BE2C (cell line): ENCODE data around the gene DNAH6.

ENCODE experiments used
- DNase-seq: peaks from one replicate; pipeline ENCODE4 v3.0.0-alpha.2; 2020
- H3K27me3 ChIP-seq: fragments of 250-450 bp; sonication (Bioruptor Pico); 2 replicates; pipeline ENCODE4 v1.5.1; 2020; ENCODE audit warnings: mild to moderate bottlenecking
- H3K36me3 ChIP-seq: fragments of 250-450 bp; sonication (Bioruptor Pico); 2 replicates; pipeline ENCODE4 v1.5.1; 2020; ENCODE audit warnings: mild to moderate bottlenecking
- H3K4me1 ChIP-seq: fragments of 250-450 bp; sonication (Bioruptor Pico); 2 replicates; pipeline ENCODE4 v1.5.1; 2020
- H3K4me3 ChIP-seq: 2 replicates; pipeline ENCODE4 v1.5.1; 2011; ENCODE audit warnings: low read depth, low read length
- H3K9me3 ChIP-seq: fragments of 250-450 bp; sonication (Bioruptor Pico); 2 replicates; pipeline ENCODE4 v1.5.1; 2020
- CTCF ChIP-seq: IDR thresholded peaks from 2 replicates; pipeline ENCODE4 v1.5.1; 2012; ENCODE audit warnings: mild to moderate bottlenecking, low read depth, low read length

Gene DNAH6

GRCh38 chr2:84823229-84823628 is 306.9 kb downstream of the DNAH6 start:
- H3K4me1 ChIP-seq: no peaks in the 10 kb centered on the region
- no peak for TF ChIP-seq CTCF
- H3K9me3 ChIP-seq: no peaks in the 10 kb centered on the region
- H3K36me3 ChIP-seq: no peaks in the 10 kb centered on the region
- H3K27me3 ChIP-seq: no peaks in the 10 kb centered on the region
- DNase-seq: no peak
- no peak overlapping the region for H3K4me3 ChIP-seq

- no peaks in the 10 kb centered on the region for H3K4me1 ChIP-seq
- H3K9me3 ChIP-seq: no peaks in the 10 kb centered on the region
- H3K36me3 ChIP-seq: no peaks in the 10 kb centered on the region
- no peak for TF ChIP-seq CTCF
- DNase-seq: no peak
- H3K27me3 ChIP-seq: no peaks in the 10 kb centered on the region
- H3K4me3 ChIP-seq: no peak overlapping the region
These were observed 307.5 kb downstream of the DNAH6 start for GRCh38 chr2:84823788-84824187.

- no peaks in the 10 kb centered on the region for H3K9me3 ChIP-seq
- H3K4me1 ChIP-seq: no peaks in the 10 kb centered on the region
- no peak overlapping the region for H3K4me3 ChIP-seq
- H3K27me3 ChIP-seq: no peaks in the 10 kb centered on the region
- TF ChIP-seq CTCF: no peak
- H3K36me3 ChIP-seq: no peaks in the 10 kb centered on the region
- DNase-seq: no peak
These were observed 311.8 kb downstream of the DNAH6 start for GRCh38 chr2:84827978-84828575.

GRCh38 chr2:84829693-84830092 is 313.4 kb downstream of the DNAH6 start:
- no peak for DNase-seq
- TF ChIP-seq CTCF: no peak

GRCh38 chr2:84830095-84830494 is 313.8 kb downstream of the DNAH6 start:
- H3K4me1 ChIP-seq: no peaks in the 10 kb centered on the region
- DNase-seq: no peak
- H3K27me3 ChIP-seq: no peaks in the 10 kb centered on the region
- H3K9me3 ChIP-seq: no peaks in the 10 kb centered on the region
- no peak overlapping the region for H3K4me3 ChIP-seq
- no peak for TF ChIP-seq CTCF
- H3K36me3 ChIP-seq: no peaks in the 10 kb centered on the region

More at GRCh38 chr2:84829693-84830092, 313.4 kb downstream of the DNAH6 start:
- Histone ChIP-seq H3K27me3 (no peaks in the 10 kb centered on the region), H3K9me3 (no peaks in the 10 kb centered on the region), H3K36me3 (no peaks in the 10 kb centered on the region), H3K4me1 (no peaks in the 10 kb centered on the region), H3K4me3 (no peak overlapping the region)

GRCh38 chr2:84830758-84831500 is 314.6 kb downstream of the DNAH6 start:
- TF ChIP-seq CTCF: no peak
- Histone ChIP-seq H3K36me3 (no peaks in the 10 kb centered on the region), H3K4me3 (no peak overlapping the region), H3K27me3 (no peaks in the 10 kb centered on the region), H3K4me1 (no peaks in the 10 kb centered on the region), H3K9me3 (no peaks in the 10 kb centered on the region)
- DNase-seq: no peak
